D721Med (cell line): ENCODE results near the gene CEP170.
A peak's percentile ranks its signal among the peaks of the same experiment; 100 is the strongest.
"Not testable (repeated sequence)": the region's sequence is repeated elsewhere in the genome, so short reads cannot be mapped to it uniquely, and the experiment has no call there.

ENCODE experiments used
- DNase-seq: peaks from one replicate; pipeline ENCODE4 v3.0.0; 2011; ENCODE audit warnings: low spot score; ENCODE audit not compliant: insufficient read length
- FAIRE-seq: peaks from 2 replicates; lab custom pipeline; 2011; peaks lifted over from hg19 to GRCh38; lab: Jason Lieb, UNC
- CTCF ChIP-seq: IDR thresholded peaks from 2 replicates; pipeline ENCODE4 v1.5.1; 2012; ENCODE audit warnings: mild to moderate bottlenecking, control low read depth; ENCODE audit not compliant: insufficient read depth; ENCODE audit errors: missing control alignments

CEP170 gene

GRCh38 chr1:243217349-243217748, 37.7 kb downstream of the CEP170 start:
- FAIRE-seq (peak; percentile 91), DNase-seq (no peak)
- no peak for TF ChIP-seq CTCF

- peak; percentile 75 for FAIRE-seq
- no peak for DNase-seq
- no peak for TF ChIP-seq CTCF
Observed at GRCh38 chr1:243216741-243217140, 38.3 kb downstream of the CEP170 start.

GRCh38 chr1:243215276-243215875, 39.7 kb downstream of the CEP170 start:
- FAIRE-seq, DNase-seq: not testable (repeated sequence)

GRCh38 chr1:243213045-243213787, 41.9 kb downstream of the CEP170 start:
- DNase-seq (no peak), FAIRE-seq (no peak)

GRCh38 chr1:243211984-243212383, 43.1 kb downstream of the CEP170 start:
- not testable (repeated sequence) for DNase-seq, FAIRE-seq

More at GRCh38 chr1:243213045-243213787, 41.9 kb downstream of the CEP170 start:
- TF ChIP-seq CTCF: no peak

- peak; percentile 38 for FAIRE-seq
- not testable (repeated sequence) for DNase-seq
Observed at GRCh38 chr1:243205026-243205501, 50.0 kb downstream of the CEP170 start.

- FAIRE-seq: peak; percentile 94
Observed at GRCh38 chr1:243204336-243204735, 50.7 kb downstream of the CEP170 start.

GRCh38 chr1:243203196-243203595, 51.9 kb downstream of the CEP170 start:
- not testable (repeated sequence) for FAIRE-seq, DNase-seq

More at GRCh38 chr1:243204336-243204735, 50.7 kb downstream of the CEP170 start:
- not testable (repeated sequence) for DNase-seq

- DNase-seq: not testable (repeated sequence)
- FAIRE-seq: peak; percentile 77
Observed at GRCh38 chr1:243201316-243201715, 53.8 kb downstream of the CEP170 start.

GRCh38 chr1:243197524-243197923, 57.6 kb downstream of the CEP170 start:
- DNase-seq, FAIRE-seq: not testable (repeated sequence)

GRCh38 chr1:243193330-243193729, 61.8 kb downstream of the CEP170 start:
- FAIRE-seq, DNase-seq: not testable (repeated sequence)

GRCh38 chr1:243186201-243186995, 68.7 kb downstream of the CEP170 start:
- DNase-seq, FAIRE-seq: not testable (repeated sequence)

GRCh38 chr1:243184787-243185186, 70.3 kb downstream of the CEP170 start:
- FAIRE-seq, DNase-seq: not testable (repeated sequence)

- FAIRE-seq: peak; percentile 21
- DNase-seq: not testable (repeated sequence)
Observed at GRCh38 chr1:243183661-243184060, 71.4 kb downstream of the CEP170 start.

- peak; percentile 84 for FAIRE-seq
Observed at GRCh38 chr1:243183176-243183575, 71.9 kb downstream of the CEP170 start.

More at GRCh38 chr1:243183176-243183575, 71.9 kb downstream of the CEP170 start:
- DNase-seq: not testable (repeated sequence)
